ENCODE measurements around the gene TUBGCP3. TPM values are rescaled to one million over a fixed set of nuclear protein-coding genes. Genes with fewer than 3 reads are reported as not detected.

Gene TUBGCP3
- total RNA-seq, 1 donor from 2014 or later, result 14.9 TPM

DNA sequence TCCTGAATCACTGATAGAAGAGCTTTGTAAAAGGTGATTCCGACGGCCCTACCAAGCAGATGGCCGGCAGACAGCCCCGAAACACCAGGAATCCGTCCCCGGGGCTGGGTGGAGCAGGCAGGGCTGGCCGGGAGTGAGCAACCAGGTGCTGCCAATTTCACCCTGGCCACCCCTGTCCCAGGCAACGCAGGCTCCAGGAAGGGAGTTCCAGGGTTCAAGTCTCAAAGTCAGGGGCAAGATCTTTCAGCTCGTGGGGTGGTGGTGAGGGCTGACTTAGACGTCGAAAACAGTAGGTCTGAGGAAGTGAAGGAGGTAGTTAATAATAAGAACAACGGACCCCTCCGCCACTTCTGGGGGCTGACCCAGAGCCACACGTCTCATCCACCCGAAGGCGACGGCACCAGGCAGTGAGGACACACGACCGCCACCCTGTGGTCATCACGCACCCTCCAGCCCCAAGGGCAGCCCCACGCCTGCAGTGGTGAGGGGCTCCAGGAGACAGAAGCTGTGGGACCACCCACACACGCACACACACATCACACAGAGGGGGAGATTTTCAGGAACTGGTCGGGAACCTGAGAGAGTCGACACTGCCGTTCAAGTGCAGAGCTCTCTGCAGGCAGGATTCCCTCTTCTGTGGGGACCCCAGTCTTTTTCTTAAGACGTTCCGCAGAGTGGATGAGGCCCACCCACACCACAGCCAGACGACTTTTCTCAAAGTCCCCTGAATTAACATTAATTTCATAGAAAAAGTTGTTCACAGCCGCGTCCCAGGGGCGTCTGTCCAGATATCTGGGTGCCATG is 144.6 kb downstream of the TUBGCP3 start:
- DNase-seq (ENCODE audit: low read depth in 2 of 2), result peak in 1 of 2 donors; percentile 20

DNA sequence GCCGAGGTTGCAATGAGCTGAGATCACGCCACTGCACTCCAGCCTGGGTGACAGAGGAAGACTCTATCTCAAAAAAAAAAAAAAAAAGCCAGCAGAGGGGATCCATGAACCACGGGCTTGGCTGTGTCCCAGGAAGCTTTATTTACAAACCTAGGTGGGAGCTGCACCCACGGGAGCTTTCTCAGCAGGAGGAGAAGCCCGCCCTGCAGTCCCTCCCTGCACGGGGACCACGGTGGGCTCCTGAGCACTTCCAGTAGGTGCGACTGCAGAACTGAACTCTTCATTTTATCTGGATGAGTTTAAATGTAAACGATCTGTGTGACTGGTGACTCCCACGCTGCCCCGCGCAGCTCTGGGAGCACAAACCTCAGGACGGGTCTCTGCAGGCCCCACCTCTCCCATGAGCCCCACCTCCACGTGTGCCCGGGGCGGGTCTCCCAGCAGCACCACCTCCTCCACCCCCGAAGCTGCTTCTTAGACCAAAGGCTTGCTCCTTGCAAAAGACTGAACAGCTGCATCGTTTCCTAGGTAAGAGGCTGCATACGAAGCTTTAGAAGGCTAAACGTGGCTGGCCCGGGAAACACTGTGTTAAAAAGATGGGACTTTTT is 145.4 kb downstream of the TUBGCP3 start:
- no peak for DNase-seq (ENCODE audit: low read depth in 2 of 2)

DNA sequence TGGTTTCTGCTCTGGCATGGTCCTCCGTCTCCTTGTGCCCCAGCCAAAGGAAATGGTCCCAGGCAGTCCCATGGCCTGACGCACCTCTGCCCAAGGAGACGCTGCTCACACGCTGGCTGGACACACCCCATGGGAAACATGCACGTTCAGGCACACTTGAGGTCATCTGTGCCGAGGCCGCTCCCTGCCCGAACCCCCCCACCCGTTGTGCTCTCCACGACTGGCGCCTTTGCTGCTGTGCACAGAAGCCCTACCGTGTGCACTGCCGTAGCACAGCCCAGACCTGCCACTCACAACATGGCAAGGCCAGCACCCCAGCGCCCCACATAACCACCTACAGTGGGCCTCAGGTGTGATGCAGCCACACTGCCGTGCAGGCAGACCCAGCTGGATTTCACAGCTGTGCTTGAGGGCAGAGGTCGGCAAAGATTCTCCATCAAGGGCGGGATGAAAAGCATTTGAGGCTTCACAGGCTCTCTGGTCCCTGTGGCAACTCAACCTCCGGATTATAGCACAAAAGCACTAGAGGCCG is 146.1 kb downstream of the TUBGCP3 start:
- no peak for DNase-seq (ENCODE audit: low read depth in 2 of 2)

DNA sequence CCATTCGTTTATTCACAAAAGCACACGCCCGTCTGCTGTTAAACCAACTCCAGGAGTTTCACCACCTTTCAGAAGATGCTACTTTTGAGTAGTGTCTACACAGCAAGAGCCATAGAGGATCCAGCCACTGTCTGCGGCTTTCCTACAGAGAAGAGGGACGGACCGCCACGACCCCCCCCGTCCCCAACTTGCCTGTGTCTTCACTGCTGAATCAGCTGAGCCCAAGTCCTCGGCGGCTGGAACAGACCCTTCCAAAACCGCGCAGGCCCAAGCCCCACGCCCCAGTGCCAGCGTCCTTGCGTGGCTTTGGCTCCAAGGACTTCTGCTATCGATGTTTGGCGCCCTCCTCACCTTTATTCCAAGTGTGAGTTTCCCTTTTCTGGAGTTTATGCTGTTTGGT is 146.7 kb downstream of the TUBGCP3 start:
- no peak for DNase-seq (ENCODE audit: low read depth in 2 of 2)

DNA sequence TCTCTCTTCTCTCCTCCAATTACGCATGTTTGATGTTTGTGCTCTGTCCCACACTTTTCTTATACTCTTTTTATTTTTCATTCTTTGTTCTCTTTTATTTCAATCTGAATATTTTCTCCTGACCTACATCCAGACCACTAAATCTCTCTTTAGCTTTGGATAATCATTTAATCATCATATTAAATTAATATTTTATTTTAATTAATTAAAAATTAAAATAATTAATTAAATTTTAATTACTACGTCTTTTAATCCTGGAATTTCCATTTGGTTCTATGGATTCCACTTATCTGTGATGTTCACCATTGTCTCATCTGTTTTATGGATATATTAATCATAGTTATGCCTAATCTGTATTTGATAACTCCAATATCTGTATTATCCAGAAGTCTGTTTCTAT is 149.4 kb downstream of the TUBGCP3 start:
- no peak for DNase-seq (ENCODE audit: low read depth in 2 of 2)

DNA sequence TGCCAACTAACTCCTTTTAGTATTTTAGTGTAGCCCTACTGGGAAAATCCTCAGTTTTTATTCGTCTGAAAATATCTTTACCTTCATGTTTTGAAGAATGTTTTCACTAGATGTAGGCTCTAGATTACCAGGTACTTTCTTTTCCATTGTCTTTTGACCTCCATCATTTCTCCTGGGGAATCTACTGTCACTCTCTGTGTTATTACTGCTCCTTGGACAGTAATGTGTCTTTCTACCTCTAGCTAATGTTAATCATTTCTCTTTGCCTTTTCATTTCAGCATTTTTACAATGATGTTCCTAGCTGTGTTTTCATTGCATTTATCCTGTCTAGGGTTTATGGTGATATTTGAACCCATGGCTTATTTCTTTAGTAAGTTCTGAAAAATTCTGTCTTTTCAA is 149.9 kb downstream of the TUBGCP3 start:
- DNase-seq (ENCODE audit: low read depth in 2 of 2), result no peak

DNA sequence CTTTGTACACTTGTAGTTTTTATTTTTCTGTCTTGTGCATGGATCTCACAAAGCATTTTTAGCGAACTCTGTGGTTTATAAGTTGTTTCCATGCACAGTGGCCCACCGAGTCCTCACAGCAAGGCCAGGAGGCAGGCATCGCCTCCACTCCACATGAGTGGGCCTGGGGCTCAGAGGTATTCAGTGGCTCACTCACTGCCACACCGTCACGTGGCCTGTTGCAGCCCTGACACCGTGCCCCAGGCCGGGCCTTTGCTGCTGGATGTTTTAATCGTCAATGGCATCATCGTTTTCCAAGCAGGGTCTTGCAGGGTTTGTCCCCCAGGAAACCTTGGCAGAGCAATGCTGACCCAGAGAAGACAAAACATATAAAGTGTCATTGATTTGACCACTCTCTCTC is 152.0 kb downstream of the TUBGCP3 start:
- DNase-seq (ENCODE audit: low read depth in 2 of 2), result no peak

Other genes with a start within 250 kb of the TUBGCP3 start
- gene SPACA7, start 211.8 kb downstream of the TUBGCP3 start, total RNA-seq, result not detected in 2 replicates
- gene ATP11A, start 101.9 kb upstream of the TUBGCP3 start, total RNA-seq, result 10.9 and 18.8 TPM in 2 replicates

All from lung microvascular endothelial cell (primary cell).